Measurements from ENCODE around the gene PARD3. TPM values are rescaled to one million over a fixed set of nuclear protein-coding genes. Genes with fewer than 3 reads are reported as not detected.

PARD3 gene
- total and polyA plus RNA-seq, 5 donors, result 10.5 to 40.3 (median 27.8) TPM

GRCh38 chr10:34206078-34206934 lies 608.8 kb downstream of the PARD3 start:
- H3K9me3 ChIP-seq (ENCODE audit: control insufficient read depth, low read length), result no peaks in the 10 kb centered on the region
- DNase-seq (no peak), ATAC-seq (no peak)
- no peak overlapping the region for H3K27ac ChIP-seq (ENCODE audit: low read length)
- intact Hi-C loops (cut with DNase I), result no loop called here
- WGBS, result 95% methylated on average over 9 of the region's 9 CpGs
- no peaks in the 10 kb centered on the region for H3K4me1 ChIP-seq (ENCODE audit: control insufficient read depth, insufficient read depth, low read length)
- no peak overlapping the region for H3K4me3 ChIP-seq (ENCODE audit: low read length)
- H3K27me3 ChIP-seq (ENCODE audit: control insufficient read depth, insufficient read depth), result no peaks in the 10 kb centered on the region

- peak in 2 of 3 donors; percentile 60 to 74 for DNase-seq
- H3K9me3 ChIP-seq (ENCODE audit: control insufficient read depth, low read length), result no peaks in the 10 kb centered on the region
- peak in 1 of 2 donors; percentile 46 for ATAC-seq
- H3K27me3 ChIP-seq (ENCODE audit: control insufficient read depth, insufficient read depth), result no peaks in the 10 kb centered on the region
- H3K27ac ChIP-seq (ENCODE audit: low read length), result no peak overlapping the region
- no peak overlapping the region for H3K4me3 ChIP-seq (ENCODE audit: low read length)
- WGBS, result 85% methylated on average over 5 of the region's 5 CpGs
- H3K4me1 ChIP-seq (ENCODE audit: control insufficient read depth, insufficient read depth, low read length), result peaks cover 5% of the 10 kb centered on the region
- intact Hi-C loops (cut with DNase I), result no loop called here
These were observed 609.6 kb downstream of the PARD3 start for GRCh38 chr10:34205452-34205851.

GRCh38 chr10:34203966-34204630 lies 611.0 kb downstream of the PARD3 start:
- Histone ChIP-seq H3K4me3 (ENCODE audit: low read length) (no peak overlapping the region), H3K27me3 (ENCODE audit: control insufficient read depth, insufficient read depth) (no peaks in the 10 kb centered on the region), H3K9me3 (ENCODE audit: control insufficient read depth, low read length) (no peaks in the 10 kb centered on the region), H3K4me1 (ENCODE audit: control insufficient read depth, insufficient read depth, low read length) (peaks cover 7% of the 10 kb centered on the region), H3K27ac (ENCODE audit: low read length) (no peak overlapping the region)
- ATAC-seq, result no peak
- no peak for DNase-seq
- 95% methylated on average over 7 of the region's 7 CpGs for WGBS
- intact Hi-C loops (cut with DNase I), result no loop called here

- WGBS, result 24% methylated on average over 4 of the region's 4 CpGs
- DNase-seq (no peak), ATAC-seq (no peak)
- intact Hi-C loops (cut with DNase I), result no loop called here
- H3K4me3 ChIP-seq (ENCODE audit: low read length), result no peak overlapping the region
- H3K27ac ChIP-seq (ENCODE audit: low read length), result no peak overlapping the region
- H3K9me3 ChIP-seq (ENCODE audit: control insufficient read depth, low read length), result no peaks in the 10 kb centered on the region
- no peaks in the 10 kb centered on the region for H3K27me3 ChIP-seq (ENCODE audit: control insufficient read depth, insufficient read depth)
- H3K4me1 ChIP-seq (ENCODE audit: control insufficient read depth, insufficient read depth, low read length), result peaks cover 7% of the 10 kb centered on the region
These were observed 614.7 kb downstream of the PARD3 start for GRCh38 chr10:34200355-34200901.

- Histone ChIP-seq H3K4me1 (ENCODE audit: control insufficient read depth, insufficient read depth, low read length) (peaks cover 7% of the 10 kb centered on the region), H3K4me3 (ENCODE audit: low read length) (no peak overlapping the region), H3K27ac (ENCODE audit: low read length) (no peak overlapping the region), H3K27me3 (ENCODE audit: control insufficient read depth, insufficient read depth) (no peaks in the 10 kb centered on the region), H3K9me3 (ENCODE audit: control insufficient read depth, low read length) (no peaks in the 10 kb centered on the region)
- no peak for ATAC-seq
- WGBS, result 98% methylated on average over 2 of the region's 2 CpGs
- DNase-seq, result no peak
- intact Hi-C loops (cut with DNase I), result no loop called here
These were observed 616.1 kb downstream of the PARD3 start for GRCh38 chr10:34198953-34199352.

GRCh38 chr10:34196058-34196433 lies 619.0 kb downstream of the PARD3 start:
- intact Hi-C loops (cut with DNase I), result no loop called here
- no peak for ATAC-seq

GRCh38 chr10:34195364-34196057 lies 619.6 kb downstream of the PARD3 start:
- no peaks in the 10 kb centered on the region for H3K27me3 ChIP-seq (ENCODE audit: control insufficient read depth, insufficient read depth)
- peaks cover 3% of the 10 kb centered on the region for H3K4me1 ChIP-seq (ENCODE audit: control insufficient read depth, insufficient read depth, low read length)
- intact Hi-C loops (cut with DNase I), result no loop called here
- ATAC-seq, result no peak
- H3K27ac ChIP-seq (ENCODE audit: low read length), result no peak overlapping the region
- DNase-seq, result no peak
- 85% methylated on average over 8 of the region's 8 CpGs for WGBS
- H3K4me3 ChIP-seq (ENCODE audit: low read length), result no peak overlapping the region
- no peaks in the 10 kb centered on the region for H3K9me3 ChIP-seq (ENCODE audit: control insufficient read depth, low read length)

More at GRCh38 chr10:34196058-34196433, 619.0 kb downstream of the PARD3 start:
- Histone ChIP-seq H3K27me3 (ENCODE audit: control insufficient read depth, insufficient read depth) (no peaks in the 10 kb centered on the region), H3K9me3 (ENCODE audit: control insufficient read depth, low read length) (no peaks in the 10 kb centered on the region), H3K27ac (ENCODE audit: low read length) (no peak overlapping the region), H3K4me1 (ENCODE audit: control insufficient read depth, insufficient read depth, low read length) (peaks cover 6% of the 10 kb centered on the region), H3K4me3 (ENCODE audit: low read length) (no peak overlapping the region)
- WGBS, result 98% methylated on average over 3 of the region's 3 CpGs
- no peak for DNase-seq

GRCh38 chr10:34193931-34194626 lies 621.0 kb downstream of the PARD3 start:
- H3K27ac ChIP-seq (ENCODE audit: low read length), result no peak overlapping the region
- no peak for DNase-seq
- WGBS, result 60% methylated on average over 7 of the region's 7 CpGs
- peaks cover 3% of the 10 kb centered on the region for H3K4me1 ChIP-seq (ENCODE audit: control insufficient read depth, insufficient read depth, low read length)
- no peaks in the 10 kb centered on the region for H3K9me3 ChIP-seq (ENCODE audit: control insufficient read depth, low read length)
- ATAC-seq, result peak in 1 of 2 donors; percentile 45
- intact Hi-C loops (cut with DNase I), result no loop called here
- no peak overlapping the region for H3K4me3 ChIP-seq (ENCODE audit: low read length)
- H3K27me3 ChIP-seq (ENCODE audit: control insufficient read depth, insufficient read depth), result no peaks in the 10 kb centered on the region

GRCh38 chr10:34192646-34193045 lies 622.5 kb downstream of the PARD3 start:
- WGBS, result 82% methylated on average over 5 of the region's 5 CpGs
- Histone ChIP-seq H3K4me1 (ENCODE audit: control insufficient read depth, insufficient read depth, low read length) (peaks cover 3% of the 10 kb centered on the region), H3K4me3 (ENCODE audit: low read length) (no peak overlapping the region), H3K27me3 (ENCODE audit: control insufficient read depth, insufficient read depth) (no peaks in the 10 kb centered on the region), H3K9me3 (ENCODE audit: control insufficient read depth, low read length) (no peaks in the 10 kb centered on the region), H3K27ac (ENCODE audit: low read length) (no peak overlapping the region)
- intact Hi-C loops (cut with DNase I), result no loop called here
- DNase-seq (no peak), ATAC-seq (no peak)

- DNase-seq (no peak), ATAC-seq (no peak)
- Histone ChIP-seq H3K9me3 (ENCODE audit: control insufficient read depth, low read length) (no peaks in the 10 kb centered on the region), H3K27ac (ENCODE audit: low read length) (no peak overlapping the region), H3K4me1 (ENCODE audit: control insufficient read depth, insufficient read depth, low read length) (peaks cover 3% of the 10 kb centered on the region), H3K4me3 (ENCODE audit: low read length) (no peak overlapping the region), H3K27me3 (ENCODE audit: control insufficient read depth, insufficient read depth) (no peaks in the 10 kb centered on the region)
- intact Hi-C loops (cut with DNase I), result no loop called here
- WGBS, result 55% methylated on average over 3 of the region's 3 CpGs
These were observed 623.7 kb downstream of the PARD3 start for GRCh38 chr10:34191406-34191805.
